ENCODE data around the gene SLC25A10.
A peak's percentile ranks its signal among the peaks of the same experiment; 100 is the strongest.
"Not testable (repeated sequence)": the region's sequence is repeated elsewhere in the genome, so short reads cannot be mapped to it uniquely, and the experiment has no call there.

SLC25A10 gene

DNA sequence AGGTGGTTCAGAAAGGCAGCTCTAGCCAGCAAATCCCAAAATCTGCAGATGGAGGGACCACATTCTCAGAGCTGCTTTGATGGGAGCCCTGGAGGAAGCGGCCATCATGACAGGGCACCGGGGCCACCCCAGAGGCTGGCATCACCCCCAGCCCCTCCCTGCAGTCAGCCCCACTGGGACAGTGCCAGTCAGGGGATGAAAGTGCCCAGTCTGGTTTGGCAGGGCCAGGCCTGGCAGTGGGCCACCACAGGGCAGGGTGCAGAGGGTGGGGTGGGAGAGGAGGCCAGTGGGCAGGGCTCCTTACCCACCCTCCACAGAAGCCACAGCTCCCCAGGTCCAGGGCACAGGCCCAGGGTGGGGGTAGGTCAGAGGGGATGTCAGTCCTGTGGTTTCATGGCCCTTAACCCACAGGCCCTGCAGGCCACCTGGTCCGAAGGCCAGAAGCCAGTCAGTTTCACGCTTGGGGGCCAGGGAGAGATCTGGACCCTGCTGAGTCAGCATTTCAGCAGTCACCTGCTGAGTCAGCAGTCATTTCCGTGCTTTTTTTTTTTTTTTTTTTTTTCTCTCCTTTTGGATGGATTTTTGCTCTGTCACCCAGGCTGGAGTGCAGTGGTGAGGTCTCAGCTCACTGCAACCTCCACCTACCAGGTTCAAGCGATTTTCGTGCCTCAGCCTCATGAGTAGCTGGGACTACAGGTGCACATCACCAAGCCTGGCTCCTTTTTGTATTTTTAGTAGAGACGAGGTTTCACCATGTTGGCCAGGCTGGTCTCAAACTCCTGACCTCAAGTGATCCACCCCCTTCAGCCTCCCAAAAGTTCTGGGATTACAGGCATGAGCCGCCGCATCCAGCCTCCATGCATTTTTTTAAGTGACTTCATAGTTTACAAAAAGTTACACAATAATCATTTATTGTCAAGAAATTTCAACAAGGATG, 10.4 kb downstream of the SLC25A10 start:
- no peak for DNase-seq (ENCODE audit: low spot score)

DNA sequence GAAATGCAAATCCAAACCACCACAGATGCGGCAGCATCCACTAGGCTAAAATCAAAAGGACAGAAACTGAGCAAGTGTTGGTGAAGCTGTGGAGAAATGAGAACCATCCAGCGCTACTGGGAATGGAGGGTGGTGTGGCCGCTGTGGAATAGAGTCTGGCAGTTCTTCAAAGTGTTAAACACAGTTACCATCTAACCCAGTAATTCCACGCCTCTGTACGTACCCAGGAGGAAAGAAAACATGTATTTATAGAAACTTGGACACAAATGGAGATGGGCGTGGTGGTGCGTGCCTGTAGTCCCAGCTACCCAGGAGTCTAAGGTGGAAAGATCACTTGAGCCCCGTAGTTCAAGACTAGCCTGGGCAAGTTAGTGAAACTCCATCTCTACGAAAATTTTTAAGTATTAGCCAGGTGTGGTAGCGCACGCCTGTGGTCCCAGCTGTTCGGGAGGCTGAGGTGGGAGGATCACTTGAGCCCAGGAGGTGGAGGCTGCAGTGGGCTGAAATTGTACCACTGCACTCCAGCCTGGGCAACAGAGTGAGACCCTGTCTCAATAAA, 11.6 kb downstream of the SLC25A10 start:
- no peak for DNase-seq (ENCODE audit: low spot score)

DNA sequence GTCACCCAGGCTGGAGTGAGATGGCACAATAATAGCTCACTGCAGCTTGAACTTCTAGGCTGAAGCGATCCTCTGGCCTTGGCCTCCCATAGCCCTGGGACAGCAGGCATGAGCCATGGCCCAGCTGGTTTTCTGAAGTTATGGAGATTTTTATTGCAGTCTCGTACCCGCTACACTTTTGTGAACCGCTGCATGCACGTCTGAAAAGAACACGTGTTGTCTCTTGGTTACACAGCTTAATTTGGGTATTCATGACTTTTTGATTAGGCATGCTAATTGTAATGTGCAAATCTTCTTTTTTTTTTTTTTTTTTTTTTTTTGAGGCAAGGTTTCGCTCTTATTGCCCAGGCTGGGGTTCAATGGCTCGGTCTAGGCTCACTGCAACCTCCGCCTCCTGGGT, 13.4 kb downstream of the SLC25A10 start:
- DNase-seq (ENCODE audit: low spot score), result no peak

DNA sequence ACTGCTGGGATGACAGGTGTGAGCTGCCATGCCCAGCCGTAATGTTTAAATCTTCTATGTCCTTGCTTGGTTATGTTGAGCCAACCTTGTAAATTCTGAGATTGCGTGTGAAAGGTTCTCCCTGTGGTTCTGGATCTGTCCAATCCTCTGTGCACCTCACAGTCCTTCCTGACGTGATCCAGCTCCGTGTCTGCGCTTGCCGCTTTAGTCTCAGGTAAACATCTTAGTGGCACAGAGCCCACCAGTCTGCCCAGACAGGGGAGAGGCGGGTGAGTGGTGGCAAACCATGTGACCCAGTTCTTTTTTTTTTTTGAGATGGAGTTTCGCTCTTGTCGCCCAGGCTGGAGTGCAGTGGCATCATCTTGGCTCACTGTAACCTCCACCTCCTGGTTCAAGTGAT, 13.9 kb downstream of the SLC25A10 start:
- no peak for DNase-seq (ENCODE audit: low spot score)

- DNase-seq (ENCODE audit: low spot score), result no peak
These were observed 15.4 kb downstream of the SLC25A10 start for GRCh38 chr17:81727324-81728031.

DNA sequence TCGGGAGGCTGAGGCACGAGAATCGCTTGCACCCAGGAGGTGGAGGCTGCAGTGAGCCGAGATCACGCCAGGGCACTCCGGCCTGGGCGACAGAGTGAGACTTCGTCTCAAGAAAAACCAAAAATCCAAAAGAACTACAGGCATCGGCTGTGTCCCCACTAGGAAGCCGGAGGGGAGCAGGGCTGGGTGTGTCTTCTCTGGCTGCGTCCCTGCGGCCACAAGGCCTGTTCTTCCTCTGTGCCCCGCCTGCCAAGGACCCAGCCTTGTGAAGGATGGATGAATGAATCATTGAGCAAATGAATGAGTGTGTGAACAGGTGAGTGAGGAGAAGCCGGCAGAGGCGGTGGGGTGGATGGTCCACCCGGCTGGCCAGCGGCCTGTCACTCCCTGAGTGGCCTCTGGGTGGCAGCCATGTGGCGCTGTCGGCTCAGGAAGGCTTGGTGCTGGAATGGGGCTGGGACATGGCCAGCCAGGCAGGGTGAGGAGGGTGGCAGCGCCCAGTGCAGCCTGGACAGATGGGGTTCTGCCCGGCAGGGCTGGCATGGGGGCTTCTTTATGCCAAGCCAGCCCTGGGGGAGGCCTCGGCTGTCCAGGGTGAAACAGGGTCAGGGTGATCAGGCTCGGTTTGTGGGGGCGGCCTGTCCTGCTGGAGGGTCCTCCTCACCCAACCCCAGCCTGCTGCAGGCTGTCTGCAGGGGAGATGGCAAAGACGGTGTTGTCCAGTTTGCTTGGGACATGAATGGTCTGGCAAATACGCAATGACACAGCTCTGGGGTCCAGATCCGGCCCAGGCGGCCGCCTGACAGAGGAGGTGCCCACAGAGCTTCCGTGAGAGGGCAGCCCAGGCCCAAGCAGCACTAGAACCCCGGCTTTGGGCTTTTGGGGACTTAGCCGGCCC, 21.7 kb downstream of the SLC25A10 start:
- peak; percentile 84 for DNase-seq (ENCODE audit: low spot score)

- DNase-seq (ENCODE audit: low spot score), result no peak
These were observed 22.6 kb downstream of the SLC25A10 start for GRCh38 chr17:81734405-81735263.

GRCh38 chr17:81735264-81736102, 23.4 kb downstream of the SLC25A10 start:
- DNase-seq (ENCODE audit: low spot score), result peak; percentile 65

DNA sequence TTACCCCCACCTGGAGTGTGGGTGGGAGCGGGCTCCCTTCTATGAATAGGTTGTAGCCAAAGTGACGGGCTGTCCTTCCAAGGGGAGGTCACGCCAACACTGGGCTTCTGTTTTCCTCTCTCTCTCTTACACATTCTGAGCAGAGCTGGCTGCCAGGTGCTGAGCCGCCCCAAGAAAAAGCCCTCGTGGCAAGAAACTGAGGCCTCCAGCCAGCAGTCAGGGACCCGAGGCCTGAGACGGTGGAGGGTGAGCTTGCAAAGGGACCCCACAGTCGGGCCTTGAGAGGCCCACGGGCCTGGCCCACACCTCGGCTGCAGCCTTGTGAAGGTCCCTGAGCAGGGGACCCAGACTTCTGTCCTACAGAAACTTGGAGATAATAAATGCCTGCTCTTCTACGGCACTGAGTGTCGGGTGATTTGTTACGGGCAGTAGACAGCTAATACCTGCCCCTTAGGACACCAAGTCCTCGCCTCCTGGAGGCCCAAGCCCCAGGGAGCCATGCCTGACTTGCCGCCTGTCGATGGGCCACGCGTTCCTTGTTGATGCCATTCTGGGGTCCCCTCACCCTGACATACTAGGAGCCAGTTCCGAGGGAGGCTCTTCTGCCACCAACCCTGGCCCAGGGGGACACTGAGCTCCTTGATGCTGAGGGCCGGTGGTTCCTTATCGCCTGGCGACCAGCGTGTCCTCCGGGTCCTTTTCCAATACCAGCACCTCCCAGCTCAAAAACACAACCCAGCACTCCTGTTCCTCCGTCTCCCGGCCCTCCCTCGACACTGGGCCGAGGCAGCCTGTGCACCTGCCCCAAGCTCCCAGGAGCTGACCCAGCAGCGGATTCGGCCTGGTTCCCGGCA, 26.1 kb downstream of the SLC25A10 start:
- DNase-seq (ENCODE audit: low spot score), result no peak

DNA sequence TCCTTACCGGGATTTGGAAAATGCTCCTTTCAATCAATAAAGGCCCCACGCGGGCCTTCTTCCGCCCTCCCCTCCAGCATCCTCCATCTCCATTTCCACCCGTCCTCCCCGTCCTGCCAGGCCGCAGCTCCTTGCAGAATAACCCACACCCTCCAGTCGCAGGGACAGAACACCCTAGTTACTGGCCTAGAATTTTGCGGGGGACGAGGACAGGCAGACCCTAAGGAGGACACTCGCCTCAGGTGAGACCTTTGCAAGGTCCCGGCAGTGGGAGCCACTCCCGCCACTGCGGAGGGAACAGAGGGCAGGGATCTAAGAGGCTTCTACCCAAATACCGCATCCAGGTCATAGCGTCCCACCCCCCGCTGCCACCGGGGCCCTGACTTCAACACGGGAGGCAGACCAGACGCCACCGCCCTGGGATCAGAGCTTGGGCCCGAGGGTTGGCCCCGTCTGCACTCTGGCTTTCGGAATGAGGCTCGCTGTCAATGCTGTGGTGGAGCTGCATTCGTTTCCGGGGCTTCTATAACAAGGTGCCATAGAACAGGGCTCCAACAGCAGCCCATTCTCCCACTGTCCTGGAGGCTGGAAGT, 26.8 kb downstream of the SLC25A10 start:
- no peak for DNase-seq (ENCODE audit: low spot score)

DNA sequence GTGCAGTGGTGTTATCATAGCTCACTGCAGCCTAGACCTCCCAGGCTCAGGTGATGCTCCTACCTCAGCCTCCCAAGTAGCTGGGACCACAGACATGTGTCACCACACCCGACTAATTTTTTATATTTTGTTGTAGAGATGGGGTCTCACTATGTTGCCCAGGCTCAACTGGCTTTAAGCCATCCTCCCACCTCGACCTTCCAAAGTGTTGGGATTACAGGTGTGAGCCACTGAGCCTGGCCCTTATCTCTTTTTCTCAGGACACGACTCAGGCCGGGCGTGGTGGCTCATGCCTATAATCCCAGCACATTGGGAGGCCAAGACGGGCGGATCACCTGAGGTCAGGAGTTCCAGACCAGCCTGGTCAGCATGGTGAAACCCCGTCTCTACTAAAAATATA, 27.5 kb downstream of the SLC25A10 start:
- DNase-seq (ENCODE audit: low spot score), result not testable (repeated sequence)

- no peak for DNase-seq (ENCODE audit: low spot score)
These were observed 28.4 kb downstream of the SLC25A10 start for GRCh38 chr17:81740395-81740961.

GRCh38 chr17:81741049-81741593, 29.0 kb downstream of the SLC25A10 start:
- no peak for DNase-seq (ENCODE audit: low spot score)

DNA sequence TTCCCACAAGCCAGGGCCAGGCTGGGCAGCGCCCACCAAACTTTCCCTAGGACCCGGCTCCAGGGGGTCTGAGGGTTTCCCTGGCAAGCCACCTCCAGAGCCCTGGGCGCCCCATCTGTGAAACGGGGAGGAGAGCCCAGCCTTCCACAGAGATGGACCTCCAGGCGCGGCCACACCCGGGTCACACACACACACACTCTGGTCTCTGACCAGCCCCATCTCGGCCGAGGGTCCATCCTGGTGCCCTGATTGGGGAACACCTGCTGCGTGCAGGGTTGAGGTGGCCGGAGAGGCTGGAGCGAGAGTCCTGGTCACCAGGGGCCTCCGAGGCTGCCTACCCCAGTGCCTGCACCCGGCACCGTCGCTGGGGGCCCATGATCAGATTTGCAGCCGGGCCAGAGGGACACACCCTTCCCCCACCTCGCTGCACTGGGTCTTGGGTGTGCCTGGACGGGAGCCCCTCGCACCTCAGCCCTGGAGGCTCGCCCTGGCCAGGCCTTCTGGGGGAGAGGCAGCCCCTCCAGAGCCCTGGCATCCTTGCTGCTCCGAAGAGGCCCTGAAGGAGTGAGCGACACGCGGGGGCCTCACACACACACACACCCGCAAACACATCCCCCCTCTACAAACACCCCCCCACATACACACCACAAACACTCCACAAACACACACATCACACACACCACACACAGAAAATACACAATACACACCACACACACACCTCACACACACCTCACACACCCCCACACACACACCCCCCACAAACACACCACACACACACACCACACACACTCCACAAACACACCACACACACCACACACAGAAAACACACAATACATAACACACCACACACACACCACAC, 29.7 kb downstream of the SLC25A10 start:
- no peak for DNase-seq (ENCODE audit: low spot score)

All from germinal center (tissue), 1 donor.